UCSD-AML1 (cell line): ENCODE measurements around the gene FURIN.
"Not testable (repeated sequence)": the region's sequence is repeated elsewhere in the genome, so short reads cannot be mapped to it uniquely, and the experiment has no call there.

Experiments used
- DNase-seq: peaks from one replicate; lab custom pipeline; 2025; ENCODE audit not compliant: unreplicated experiment; lab: John Stamatoyannopoulos, UW

Gene FURIN

GRCh38 chr15:90868261-90868689 is at the start of gene FURIN:
Gene FURIN, plus strand, starts transcription at chr15:90868588. Its CDS starts 7,153 bp downstream, at chr15:90875741.
- DNase-seq, result no peak

GRCh38 chr15:90819390-90819789 is 49.0 kb upstream of the FURIN start:
- no peak for DNase-seq

GRCh38 chr15:90819850-90820249 is 48.5 kb upstream of the FURIN start:
- DNase-seq, result no peak

- DNase-seq, result no peak
These were observed 47.9 kb upstream of the FURIN start for GRCh38 chr15:90820481-90820880.

- no peak for DNase-seq
These were observed 46.0 kb upstream of the FURIN start for GRCh38 chr15:90822204-90822955.

GRCh38 chr15:90823455-90823974 is 44.9 kb upstream of the FURIN start:
- no peak for DNase-seq

- not testable (repeated sequence) for DNase-seq
These were observed 43.1 kb upstream of the FURIN start for GRCh38 chr15:90825115-90825899.

GRCh38 chr15:90826206-90826885 is 42.0 kb upstream of the FURIN start:
- DNase-seq, result not testable (repeated sequence)

- DNase-seq, result no peak
These were observed 41.4 kb upstream of the FURIN start for GRCh38 chr15:90826886-90827435.

GRCh38 chr15:90828111-90828510 is 40.3 kb upstream of the FURIN start:
- no peak for DNase-seq

GRCh38 chr15:90829126-90829525 is 39.3 kb upstream of the FURIN start:
- DNase-seq, result no peak

- peak; percentile 69 for DNase-seq
These were observed 38.4 kb upstream of the FURIN start for GRCh38 chr15:90829942-90830440.

- DNase-seq, result no peak
These were observed 33.8 kb upstream of the FURIN start for GRCh38 chr15:90834626-90835025.

- DNase-seq, result no peak
These were observed 32.0 kb upstream of the FURIN start for GRCh38 chr15:90836296-90836871.

- no peak for DNase-seq
These were observed 31.3 kb upstream of the FURIN start for GRCh38 chr15:90837094-90837493.

- DNase-seq, result no peak
These were observed 30.2 kb upstream of the FURIN start for GRCh38 chr15:90838139-90838538.

GRCh38 chr15:90838544-90838943 is 29.8 kb upstream of the FURIN start:
- no peak for DNase-seq

- DNase-seq, result peak; percentile 67
These were observed 29.0 kb upstream of the FURIN start for GRCh38 chr15:90839187-90840071.

- no peak for DNase-seq
These were observed 28.1 kb upstream of the FURIN start for GRCh38 chr15:90840157-90840855.
